ENCODE data around the gene GABRG2.

Gene GABRG2

DNA sequence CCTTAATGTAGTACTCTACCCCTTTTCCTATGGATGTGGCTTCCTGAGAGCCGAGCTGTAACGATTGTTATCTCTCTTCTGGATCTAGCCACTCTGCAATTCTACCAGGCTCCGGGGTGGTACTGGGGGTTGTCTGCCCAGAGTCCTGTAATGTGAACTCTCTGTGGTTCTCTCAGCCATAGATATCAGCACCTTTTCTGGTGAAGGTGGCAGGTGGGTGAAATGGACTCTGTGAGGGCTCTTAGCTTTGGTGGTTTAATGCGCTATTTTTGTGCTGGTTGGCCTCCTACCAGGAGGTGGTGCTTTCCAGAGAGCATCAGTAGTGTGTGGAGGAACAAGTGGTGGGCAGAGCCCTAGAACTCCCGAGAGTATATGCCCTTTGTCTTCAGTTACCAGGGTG is 122.1 kb downstream of the GABRG2 start:
- no peak overlapping the region for H3K4me3 ChIP-seq (ENCODE audit: low read depth, low read length)

- H3K4me3 ChIP-seq (ENCODE audit: low read depth, low read length), result no peak overlapping the region
These were observed 125.4 kb downstream of the GABRG2 start for GRCh38 chr5:162193012-162193411.

DNA sequence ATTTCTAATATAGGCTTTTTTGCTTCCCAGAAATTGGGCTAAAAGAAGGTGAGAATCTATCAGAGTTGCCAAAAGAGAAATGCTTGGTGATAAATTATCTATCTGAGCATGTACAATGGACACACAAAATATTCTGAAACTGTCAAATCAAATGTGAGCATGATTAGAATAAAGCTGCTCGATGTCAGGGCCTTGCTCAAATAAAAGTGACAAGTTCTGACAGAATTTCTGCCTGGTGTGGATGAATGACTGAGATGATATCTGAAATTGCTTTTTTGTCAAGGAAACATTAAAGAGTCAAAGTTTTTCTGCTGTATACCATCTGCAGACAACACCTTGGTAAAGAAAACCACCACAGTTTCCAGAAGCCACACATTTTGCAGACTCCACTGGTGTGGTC is 128.8 kb downstream of the GABRG2 start:
- H3K4me3 ChIP-seq (ENCODE audit: low read depth, low read length), result no peak overlapping the region

GRCh38 chr5:162202285-162202880 is 134.8 kb downstream of the GABRG2 start:
- no peak overlapping the region for H3K4me3 ChIP-seq (ENCODE audit: low read depth, low read length)
